Vagina (tissue), 2 donors: ENCODE results near the gene RGR.

Experiments
- POLR2A ChIP-seq, 2 donors: fragments of 450-650 bp; IDR thresholded peaks; one replicate each; pipeline ENCODE4 v1.6.1; 2017; ENCODE audit warnings: antibody characterized with exemption in 2 of 2, mild to moderate bottlenecking in 2 of 2, moderate library complexity in 2 of 2
- POLR2AphosphoS5 ChIP-seq, 2 donors: sonication (generic); formaldehyde crosslinking; IDR thresholded peaks; one replicate each; pipeline ENCODE4 v1.9.0; 2017; ENCODE audit warnings: antibody characterized with exemption in 2 of 2, mild to moderate bottlenecking in 2 of 2, low read depth in 1 of 2; ENCODE audit not compliant: insufficient read depth in 1 of 2
- TF ChIP-seq, protein P1 (sequence below), 3 experiments: fragments of 450-650 bp in 2 of 3; fragments of 200-600 bp in 1 of 3; sonication (generic) in 1 of 3; IDR thresholded peaks; one replicate each; pipeline ENCODE4 v1.5.1; 2017 to 2019; ENCODE audit warnings: antibody characterized with exemption in 3 of 3, mild to moderate bottlenecking in 2 of 3, moderate library complexity in 2 of 3

- TF ChIP-seq POLR2A (IDR thresholded peaks at IDR 0.05), result no peak
- TF ChIP-seq, protein P1, sequence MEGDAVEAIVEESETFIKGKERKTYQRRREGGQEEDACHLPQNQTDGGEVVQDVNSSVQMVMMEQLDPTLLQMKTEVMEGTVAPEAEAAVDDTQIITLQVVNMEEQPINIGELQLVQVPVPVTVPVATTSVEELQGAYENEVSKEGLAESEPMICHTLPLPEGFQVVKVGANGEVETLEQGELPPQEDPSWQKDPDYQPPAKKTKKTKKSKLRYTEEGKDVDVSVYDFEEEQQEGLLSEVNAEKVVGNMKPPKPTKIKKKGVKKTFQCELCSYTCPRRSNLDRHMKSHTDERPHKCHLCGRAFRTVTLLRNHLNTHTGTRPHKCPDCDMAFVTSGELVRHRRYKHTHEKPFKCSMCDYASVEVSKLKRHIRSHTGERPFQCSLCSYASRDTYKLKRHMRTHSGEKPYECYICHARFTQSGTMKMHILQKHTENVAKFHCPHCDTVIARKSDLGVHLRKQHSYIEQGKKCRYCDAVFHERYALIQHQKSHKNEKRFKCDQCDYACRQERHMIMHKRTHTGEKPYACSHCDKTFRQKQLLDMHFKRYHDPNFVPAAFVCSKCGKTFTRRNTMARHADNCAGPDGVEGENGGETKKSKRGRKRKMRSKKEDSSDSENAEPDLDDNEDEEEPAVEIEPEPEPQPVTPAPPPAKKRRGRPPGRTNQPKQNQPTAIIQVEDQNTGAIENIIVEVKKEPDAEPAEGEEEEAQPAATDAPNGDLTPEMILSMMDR (IDR thresholded peaks at IDR 0.05), result no peak
- TF ChIP-seq POLR2AphosphoS5 (IDR thresholded peaks at IDR 0.05; ENCODE audit: insufficient read depth in 1 of 2, low read depth in 1 of 2), result no peak
These were observed 40.7 kb upstream of the RGR start for GRCh38 chr10:84204122-84204521.
